Muscle layer of duodenum (tissue), 2 donors: ENCODE data around the gene SPG11.
"Not testable (repeated sequence)": the region's sequence is repeated elsewhere in the genome, so short reads cannot be mapped to it uniquely, and the experiment has no call there.

Experiments
- H3K27ac ChIP-seq: one replicate; pipeline ENCODE4 v1.7.0; 2013; ENCODE audit warnings: mild to moderate bottlenecking, low read length
- H3K27me3 ChIP-seq: one replicate; pipeline ENCODE4 v1.7.0; 2013; ENCODE audit warnings: low read depth, mild to moderate bottlenecking, control low read depth, low read length
- H3K36me3 ChIP-seq, 2 donors: one replicate each; pipeline ENCODE4 v1.7.0; 2013; ENCODE audit warnings: low read length in 2 of 2, control low read depth in 1 of 2, mild to moderate bottlenecking in 1 of 2; ENCODE audit not compliant: insufficient read depth in 2 of 2, control insufficient read depth in 1 of 2
- H3K4me1 ChIP-seq, 2 donors: one replicate each; pipeline ENCODE4 v1.7.0; 2013; ENCODE audit warnings: low read length in 2 of 2, mild to moderate bottlenecking in 2 of 2, control low read depth in 1 of 2, moderate library complexity in 1 of 2; ENCODE audit not compliant: insufficient read depth in 2 of 2, control insufficient read depth in 1 of 2
- H3K4me3 ChIP-seq, 2 donors: one replicate each; pipeline ENCODE4 v1.7.0; 2013; ENCODE audit warnings: low read length in 2 of 2, low read depth in 1 of 2, mild to moderate bottlenecking in 1 of 2
- H3K9me3 ChIP-seq, 2 donors: one replicate each; pipeline ENCODE4 v1.7.0; 2013; ENCODE audit warnings: low read length in 2 of 2, control low read depth in 1 of 2, mild to moderate bottlenecking in 1 of 2; ENCODE audit not compliant: control insufficient read depth in 1 of 2
- donor health status: healthy.

The SPG11 gene

DNA sequence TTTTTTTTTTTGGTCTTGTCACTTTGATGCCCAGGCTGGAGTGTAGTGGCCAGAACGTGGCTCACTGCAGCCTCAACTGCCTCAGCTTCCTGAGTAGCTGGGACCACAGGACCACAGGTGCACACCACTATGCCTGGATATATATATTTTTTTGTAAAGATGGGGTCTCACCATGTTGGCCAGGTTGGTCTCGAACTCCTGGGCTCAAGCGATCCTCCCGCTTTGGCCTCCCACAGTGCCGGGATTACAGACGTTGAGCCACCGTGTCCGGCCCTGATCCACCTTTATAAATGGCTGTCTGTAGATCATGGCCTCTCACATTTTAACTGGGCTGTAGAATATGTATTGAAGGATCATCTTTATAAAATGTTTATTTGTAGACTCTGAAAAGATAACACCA, 128.4 kb downstream of the SPG11 start:
- no peak overlapping the region for H3K27ac ChIP-seq
- H3K36me3 ChIP-seq = peaks cover 0 to 20% of the 10 kb centered on the region in 2 donors
- no peak overlapping the region for H3K4me3 ChIP-seq
- H3K9me3 ChIP-seq = no peaks in the 10 kb centered on the region
- H3K4me1 ChIP-seq = peaks cover 12 to 26% of the 10 kb centered on the region in 2 donors
- H3K27me3 ChIP-seq = no peaks in the 10 kb centered on the region

DNA sequence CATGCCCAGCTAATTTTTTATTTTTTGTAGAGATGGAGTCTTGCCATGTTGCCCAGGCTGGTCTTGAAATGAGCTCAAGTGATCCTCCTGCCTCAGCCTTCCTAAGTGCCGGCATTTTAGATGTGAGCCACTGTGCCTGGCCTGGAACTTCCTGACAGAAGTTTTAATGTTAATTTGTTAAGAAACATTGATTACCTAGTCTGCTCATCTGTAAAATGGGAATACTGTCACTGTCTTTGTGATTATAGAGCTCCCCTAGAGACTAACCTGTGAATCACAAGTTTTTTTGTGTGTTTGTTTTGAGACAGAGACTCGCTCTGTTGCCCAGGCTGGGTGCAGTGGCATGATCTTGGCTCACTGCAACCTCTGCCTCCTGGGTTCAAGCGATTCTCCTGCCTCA, 130.8 kb downstream of the SPG11 start:
- H3K9me3 ChIP-seq = no peaks in the 10 kb centered on the region
- H3K4me1 ChIP-seq = peaks cover 5 to 14% of the 10 kb centered on the region in 2 donors
- H3K4me3 ChIP-seq = no peak overlapping the region
- H3K27me3 ChIP-seq = no peaks in the 10 kb centered on the region
- H3K36me3 ChIP-seq = peaks cover 0 to 20% of the 10 kb centered on the region in 2 donors
- no peak overlapping the region for H3K27ac ChIP-seq

DNA sequence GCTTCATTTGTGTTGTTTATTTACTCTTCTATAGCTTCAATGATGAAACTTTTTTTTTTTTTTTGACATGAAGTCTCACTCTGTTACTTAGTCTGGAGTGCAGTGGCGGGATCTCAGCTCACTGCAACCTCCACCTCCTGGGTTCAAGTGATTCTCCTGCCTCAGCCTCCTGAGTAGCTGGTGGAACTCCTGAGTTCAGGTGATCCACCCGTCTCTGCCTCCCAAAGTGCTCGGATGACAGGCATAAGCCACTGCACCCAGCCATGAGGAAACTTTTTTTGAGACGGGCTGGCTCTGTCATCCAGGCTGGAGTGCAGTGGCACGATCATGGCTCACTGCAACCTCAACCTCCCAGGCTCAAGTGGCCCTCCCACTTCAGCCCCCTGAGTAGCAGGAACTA, 131.2 kb downstream of the SPG11 start:
- Histone ChIP-seq H3K36me3 (peaks cover 0 to 16% of the 10 kb centered on the region in 2 donors), H3K4me1 (peaks cover 5 to 14% of the 10 kb centered on the region in 2 donors)
- H3K9me3 ChIP-seq, H3K27ac ChIP-seq, H3K27me3 ChIP-seq, H3K4me3 ChIP-seq: not testable (repeated sequence)

DNA sequence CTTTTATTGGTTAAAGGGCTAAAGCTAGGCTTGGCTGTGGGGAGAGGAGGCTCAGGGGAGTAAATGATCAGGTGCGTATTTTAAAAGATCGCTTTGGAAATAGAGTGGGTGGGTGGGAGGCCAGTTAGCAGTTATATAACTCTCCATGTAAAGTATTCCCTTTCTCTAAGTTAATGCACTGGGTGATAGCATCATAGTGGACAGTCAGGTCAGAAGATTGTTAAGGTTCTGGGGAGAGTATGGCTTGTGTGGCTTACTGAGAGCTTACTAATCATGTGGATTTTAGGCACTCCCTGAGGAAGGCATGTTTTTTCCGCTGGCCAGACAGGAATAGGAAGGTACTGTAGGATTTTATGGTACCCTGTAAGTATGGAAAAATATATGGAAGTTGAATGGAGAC, 132.8 kb downstream of the SPG11 start:
- Histone ChIP-seq H3K27me3 (no peaks in the 10 kb centered on the region), H3K4me1 (peaks cover 5 to 10% of the 10 kb centered on the region in 2 donors), H3K4me3 (no peak overlapping the region), H3K27ac (no peak overlapping the region), H3K9me3 (no peaks in the 10 kb centered on the region), H3K36me3 (peaks cover 5 to 7% of the 10 kb centered on the region in 2 donors)

DNA sequence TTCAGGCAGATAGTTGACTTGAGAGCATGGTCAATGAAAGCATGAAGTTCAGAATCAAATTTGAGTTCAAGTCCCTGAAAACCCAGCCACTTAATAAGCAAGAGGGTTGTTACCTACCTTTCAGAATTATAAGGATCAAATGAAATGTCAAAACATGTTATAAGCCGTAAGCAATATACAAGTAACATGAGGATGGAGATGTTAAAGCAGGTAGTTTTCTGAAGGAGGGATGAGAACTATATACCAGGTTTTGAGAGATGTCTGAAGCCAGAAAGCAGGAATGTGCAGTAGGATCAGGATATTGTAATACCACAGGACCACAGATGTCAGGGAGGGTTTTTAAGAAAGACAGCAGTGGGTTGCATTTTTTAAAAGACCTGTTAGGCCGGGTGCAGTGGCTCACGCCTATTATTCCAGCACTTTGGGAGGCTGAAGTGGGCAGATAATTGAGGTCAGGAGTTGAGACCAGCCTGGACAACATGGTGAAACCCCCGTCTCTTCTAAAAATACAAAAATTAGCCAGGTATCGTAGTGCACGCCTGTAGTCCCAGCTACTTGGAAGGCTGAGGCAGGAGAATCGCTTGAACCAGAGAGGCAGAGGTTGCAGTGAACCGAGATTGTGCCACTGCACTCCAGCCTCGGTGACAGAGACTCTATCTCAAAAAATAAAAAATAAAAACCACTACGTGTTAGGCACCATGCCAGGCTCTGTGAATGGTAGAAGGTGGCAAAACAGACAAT, 133.4 kb downstream of the SPG11 start:
- Histone ChIP-seq H3K27me3 (no peaks in the 10 kb centered on the region), H3K4me1 (peaks cover 2 to 4% of the 10 kb centered on the region in 2 donors), H3K36me3 (peaks cover 7% of the 10 kb centered on the region in 2 donors), H3K4me3 (no peak overlapping the region), H3K27ac (no peak overlapping the region), H3K9me3 (no peaks in the 10 kb centered on the region)

DNA sequence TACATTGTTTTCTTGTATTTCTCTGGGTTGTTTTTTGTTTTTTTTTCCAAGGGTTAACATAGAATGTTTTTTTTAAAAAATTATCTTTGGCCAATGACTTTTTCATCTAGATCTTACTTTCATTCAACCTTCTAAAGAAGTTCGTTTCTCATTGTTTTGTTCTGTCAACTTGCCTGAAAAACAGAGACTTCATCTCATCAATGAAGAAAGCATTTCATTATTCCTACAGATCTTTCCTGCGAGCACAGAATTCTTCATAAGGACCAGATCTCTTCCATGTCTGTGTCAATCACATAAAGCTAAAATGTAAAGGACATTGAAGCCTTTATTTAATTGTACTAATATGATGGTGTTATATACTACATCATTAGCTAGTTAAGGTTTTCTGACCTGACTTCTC, 136.2 kb downstream of the SPG11 start:
- Histone ChIP-seq H3K27me3 (no peaks in the 10 kb centered on the region), H3K9me3 (no peaks in the 10 kb centered on the region), H3K4me3 (no peak overlapping the region), H3K4me1 (no peaks in the 10 kb centered on the region), H3K27ac (no peak overlapping the region), H3K36me3 (peaks cover 9 to 18% of the 10 kb centered on the region in 2 donors)

DNA sequence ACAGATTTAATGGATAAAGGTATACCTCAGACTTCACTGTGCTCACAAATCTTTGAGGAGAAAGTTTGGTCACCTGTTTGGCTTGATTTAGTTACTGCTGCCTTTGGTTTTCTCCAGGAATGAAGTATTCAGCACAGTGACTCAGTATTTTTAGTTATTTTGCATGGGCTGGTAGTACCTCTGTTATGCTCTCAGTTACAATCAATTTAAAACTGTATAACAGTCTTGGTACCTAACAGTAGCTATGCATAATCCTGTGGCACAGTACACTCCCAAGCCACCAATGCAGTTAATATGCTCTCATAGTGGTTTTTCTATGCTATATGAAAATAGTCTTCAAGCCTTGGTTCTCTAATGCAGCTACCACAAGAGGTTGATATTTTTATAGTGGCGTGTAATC, 138.4 kb downstream of the SPG11 start:
- H3K27me3 ChIP-seq = no peaks in the 10 kb centered on the region
- H3K4me3 ChIP-seq = no peak overlapping the region
- no peaks in the 10 kb centered on the region for H3K9me3 ChIP-seq
- H3K4me1 ChIP-seq = no peaks in the 10 kb centered on the region
- peaks cover 9 to 18% of the 10 kb centered on the region in 2 donors for H3K36me3 ChIP-seq
- H3K27ac ChIP-seq = no peak overlapping the region

DNA sequence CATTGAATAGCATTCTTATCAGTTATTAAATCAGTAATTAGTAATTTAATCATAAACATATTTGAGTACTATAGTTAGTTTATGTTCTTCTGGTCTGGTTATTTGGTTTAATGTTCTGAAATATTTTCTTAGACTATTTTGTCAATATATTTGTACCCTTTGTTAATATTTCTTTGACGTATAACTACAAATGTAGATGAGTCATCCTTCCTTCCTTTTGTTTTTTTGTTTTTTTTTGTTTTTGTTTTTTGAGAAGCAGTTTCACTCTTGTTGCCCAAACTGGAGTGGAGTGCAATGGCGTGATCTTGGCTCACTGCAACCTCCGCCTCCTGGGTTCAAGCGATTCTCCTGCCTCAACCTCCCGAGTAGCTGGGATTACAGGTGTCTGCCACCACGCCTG, 143.9 kb downstream of the SPG11 start:
- Histone ChIP-seq H3K4me1 (no peaks in the 10 kb centered on the region), H3K4me3 (no peak overlapping the region), H3K9me3 (no peaks in the 10 kb centered on the region), H3K27ac (no peak overlapping the region), H3K36me3 (peaks cover 11 to 22% of the 10 kb centered on the region in 2 donors), H3K27me3 (no peaks in the 10 kb centered on the region)

DNA sequence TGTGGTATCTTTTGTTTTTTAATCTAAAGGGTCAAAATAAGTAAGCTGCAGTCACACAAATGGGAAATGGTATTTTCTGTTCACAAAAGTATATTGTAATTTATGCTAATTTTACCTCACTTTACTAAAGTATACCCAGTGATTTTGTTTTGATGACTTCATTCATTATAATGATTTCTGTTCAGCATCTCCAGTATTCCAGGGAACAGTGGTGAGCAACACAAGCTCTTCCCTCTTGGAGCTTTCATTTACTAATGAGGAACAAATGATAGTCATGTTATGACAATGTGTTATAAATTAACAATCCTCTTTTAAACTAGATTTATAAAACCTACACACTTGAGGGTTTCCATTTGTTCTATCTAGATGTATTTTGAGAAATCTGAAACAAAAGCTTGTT, 147.0 kb downstream of the SPG11 start:
- Histone ChIP-seq H3K4me1 (no peaks in the 10 kb centered on the region), H3K36me3 (peaks cover 4 to 16% of the 10 kb centered on the region in 2 donors), H3K4me3 (no peak overlapping the region), H3K9me3 (no peaks in the 10 kb centered on the region), H3K27ac (no peak overlapping the region), H3K27me3 (no peaks in the 10 kb centered on the region)
